Measurements from ENCODE around the gene HEXD. TPM values are rescaled to one million over a fixed set of nuclear protein-coding genes. Genes with fewer than 3 reads are reported as not detected.

Gene HEXD
- total RNA-seq, 2 experiments from 2014 or later, result 87.9 to 93.2 TPM

DNA sequence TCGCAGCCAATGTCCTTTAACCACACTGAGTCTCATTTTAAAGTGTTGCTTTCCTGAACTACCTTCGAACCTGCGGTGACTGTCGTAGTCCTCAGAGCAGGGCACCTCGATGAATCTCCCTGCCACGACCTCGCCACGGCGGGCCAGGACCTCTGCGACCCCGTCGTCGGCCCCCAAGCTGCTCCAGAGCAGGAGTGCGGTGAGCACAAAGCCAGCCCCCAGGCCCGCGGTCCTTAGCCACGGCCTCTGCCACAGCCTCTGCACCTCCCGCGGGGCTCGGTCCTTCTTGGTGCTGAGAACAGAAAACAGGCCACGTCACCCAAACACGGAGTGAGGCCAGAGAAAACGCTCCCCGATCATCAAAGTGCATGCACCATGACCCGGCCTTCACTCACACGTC lies 2.8 kb upstream of the HEXD start:
- TF ChIP-seq, protein P1, sequence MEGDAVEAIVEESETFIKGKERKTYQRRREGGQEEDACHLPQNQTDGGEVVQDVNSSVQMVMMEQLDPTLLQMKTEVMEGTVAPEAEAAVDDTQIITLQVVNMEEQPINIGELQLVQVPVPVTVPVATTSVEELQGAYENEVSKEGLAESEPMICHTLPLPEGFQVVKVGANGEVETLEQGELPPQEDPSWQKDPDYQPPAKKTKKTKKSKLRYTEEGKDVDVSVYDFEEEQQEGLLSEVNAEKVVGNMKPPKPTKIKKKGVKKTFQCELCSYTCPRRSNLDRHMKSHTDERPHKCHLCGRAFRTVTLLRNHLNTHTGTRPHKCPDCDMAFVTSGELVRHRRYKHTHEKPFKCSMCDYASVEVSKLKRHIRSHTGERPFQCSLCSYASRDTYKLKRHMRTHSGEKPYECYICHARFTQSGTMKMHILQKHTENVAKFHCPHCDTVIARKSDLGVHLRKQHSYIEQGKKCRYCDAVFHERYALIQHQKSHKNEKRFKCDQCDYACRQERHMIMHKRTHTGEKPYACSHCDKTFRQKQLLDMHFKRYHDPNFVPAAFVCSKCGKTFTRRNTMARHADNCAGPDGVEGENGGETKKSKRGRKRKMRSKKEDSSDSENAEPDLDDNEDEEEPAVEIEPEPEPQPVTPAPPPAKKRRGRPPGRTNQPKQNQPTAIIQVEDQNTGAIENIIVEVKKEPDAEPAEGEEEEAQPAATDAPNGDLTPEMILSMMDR (conservative IDR thresholded peaks at IDR 0.05; ENCODE audit: low read length), result no peak
- no peak for TF ChIP-seq EZH2phosphoT487 (IDR thresholded peaks at IDR 0.05; ENCODE audit: borderline replicate concordance, low read depth, low read length)
- Histone ChIP-seq H3K4me3 (ENCODE audit: low read depth, low read length, poor library complexity, severe bottlenecking) (no peak overlapping the region), H3K4me2 (ENCODE audit: low read length) (no peak overlapping the region), H4K20me1 (ENCODE audit: insufficient read depth, low read length) (0 out of 2 replicates have a peak, but pooled peaks cover 3% of the 10 kb centered on the region), H3K4me1 (ENCODE audit: insufficient read depth, low read length, poor library complexity, severe bottlenecking) (peaks cover 20% of the 10 kb centered on the region), H3K9me2 (ENCODE audit: insufficient read depth, low read length) (no peaks in the 10 kb centered on the region), H3K79me2 (ENCODE audit: insufficient read depth, low read depth, low read length) (peaks cover 27% of the 10 kb centered on the region; the same call in 1 of the 2 replicates), H2AFZ (ENCODE audit: low read length) (no peak overlapping the region), H3K27ac (ENCODE audit: low read depth, low read length, poor library complexity, severe bottlenecking) (no peak overlapping the region), H3K36me3 (ENCODE audit: insufficient read depth, low read length) (peaks cover 23% of the 10 kb centered on the region), H3K9me3 (ENCODE audit: low read length) (no peaks in the 10 kb centered on the region)
- intact Hi-C loops (cut with micrococcal nuclease; ENCODE audit: unreplicated experiment), result loop anchor here (5.0 kb wide), 3 partner anchors 42 to 183 kb away; partner anchors contain the start of gene NARF
- no peak for DNase-seq (ENCODE audit: low spot score)
- ChIA-PET POLR2A (no interaction called here), CTCF (ENCODE audit: unreplicated experiment) (no interaction called here)
- no TSS peak for BruUV-seq (replicated peaks)

- H4K20me1 ChIP-seq (ENCODE audit: insufficient read depth, low read length), result 0 out of 2 replicates have a peak, but pooled peaks cover 3% of the 10 kb centered on the region
- H2AFZ ChIP-seq (ENCODE audit: low read length), result no peak overlapping the region
- H3K27ac ChIP-seq (ENCODE audit: low read depth, low read length, poor library complexity, severe bottlenecking), result no peak overlapping the region
- H3K79me2 ChIP-seq (ENCODE audit: insufficient read depth, low read depth, low read length), result peaks cover 27% of the 10 kb centered on the region; the same call in 1 of the 2 replicates
- peaks cover 26% of the 10 kb centered on the region for H3K36me3 ChIP-seq (ENCODE audit: insufficient read depth, low read length)
- POLR2A ChIA-PET, result no interaction called here
- H3K4me1 ChIP-seq (ENCODE audit: insufficient read depth, low read length, poor library complexity, severe bottlenecking), result peaks cover 20% of the 10 kb centered on the region
- TF ChIP-seq, protein P1 (conservative IDR thresholded peaks at IDR 0.05; ENCODE audit: low read length), result no peak
- TF ChIP-seq EZH2phosphoT487 (IDR thresholded peaks at IDR 0.05; ENCODE audit: borderline replicate concordance, low read depth, low read length), result no peak
- no peaks in the 10 kb centered on the region for H3K9me3 ChIP-seq (ENCODE audit: low read length)
- no peak for DNase-seq (ENCODE audit: low spot score)
- no peak overlapping the region for H3K4me3 ChIP-seq (ENCODE audit: low read depth, low read length, poor library complexity, severe bottlenecking)
- BruUV-seq (replicated peaks), result no TSS peak
- no peaks in the 10 kb centered on the region for H3K9me2 ChIP-seq (ENCODE audit: insufficient read depth, low read length)
- H3K4me2 ChIP-seq (ENCODE audit: low read length), result no peak overlapping the region
- intact Hi-C loops (cut with micrococcal nuclease; ENCODE audit: unreplicated experiment), result loop anchor here (5.0 kb wide), 3 partner anchors 42 to 183 kb away; partner anchors contain the start of gene NARF
- CTCF ChIA-PET (ENCODE audit: unreplicated experiment), result no interaction called here
These were observed 2.4 kb upstream of the HEXD start for GRCh38 chr17:82415786-82416185.

GRCh38 chr17:82416264-82416663 lies 1.9 kb upstream of the HEXD start:
- Histone ChIP-seq H3K36me3 (ENCODE audit: insufficient read depth, low read length) (peaks cover 31% of the 10 kb centered on the region), H4K20me1 (ENCODE audit: insufficient read depth, low read length) (0 out of 2 replicates have a peak, but pooled peaks cover 3% of the 10 kb centered on the region), H3K4me3 (ENCODE audit: low read depth, low read length, poor library complexity, severe bottlenecking) (no peak overlapping the region), H3K9me3 (ENCODE audit: low read length) (no peaks in the 10 kb centered on the region), H3K4me2 (ENCODE audit: low read length) (no peak overlapping the region), H3K27ac (ENCODE audit: low read depth, low read length, poor library complexity, severe bottlenecking) (no peak overlapping the region), H2AFZ (ENCODE audit: low read length) (no peak overlapping the region), H3K9me2 (ENCODE audit: insufficient read depth, low read length) (no peaks in the 10 kb centered on the region), H3K4me1 (ENCODE audit: insufficient read depth, low read length, poor library complexity, severe bottlenecking) (peaks cover 20% of the 10 kb centered on the region), H3K79me2 (ENCODE audit: insufficient read depth, low read depth, low read length) (peaks cover 27% of the 10 kb centered on the region; the same call in 1 of the 2 replicates)
- ChIA-PET POLR2A (interaction anchor here (1.8 kb wide), 1 partner anchor 58 kb away, joined by 6 read pairs; no protein-coding TSS in a partner anchor), CTCF (ENCODE audit: unreplicated experiment) (no interaction called here)
- no TSS peak for BruUV-seq (replicated peaks)
- no peak for TF ChIP-seq EZH2phosphoT487 (IDR thresholded peaks at IDR 0.05; ENCODE audit: borderline replicate concordance, low read depth, low read length)
- TF ChIP-seq, protein P1 (conservative IDR thresholded peaks at IDR 0.05; ENCODE audit: low read length), result no peak
- no peak for DNase-seq (ENCODE audit: low spot score)
- intact Hi-C loops (cut with micrococcal nuclease; ENCODE audit: unreplicated experiment), result loop anchor here (5.0 kb wide), 3 partner anchors 41 to 184 kb away; partner anchors contain the start of gene NARF
